CD4-positive, alpha-beta T cell treated with Interferon gamma for 1 hour (primary cell): ENCODE results near the gene YY1.
"Not testable (repeated sequence)": the region's sequence is repeated elsewhere in the genome, so short reads cannot be mapped to it uniquely, and the experiment has no call there.

ENCODE experiments used
- DNase-seq: peaks from one replicate; pipeline ENCODE4 v3.0.0-alpha.2; 2020

YY1 gene

GRCh38 chr14:100297320-100298300 is 58.7 kb downstream of the YY1 start:
- peak; percentile 61 for DNase-seq

- no peak for DNase-seq
These were observed 59.8 kb downstream of the YY1 start for GRCh38 chr14:100298551-100299237.

- no peak for DNase-seq
These were observed 60.3 kb downstream of the YY1 start for GRCh38 chr14:100299238-100299560.

- no peak for DNase-seq
These were observed 63.7 kb downstream of the YY1 start for GRCh38 chr14:100302616-100303015.

GRCh38 chr14:100303179-100303578 is 64.2 kb downstream of the YY1 start:
- DNase-seq: no peak

- DNase-seq: no peak
These were observed 65.0 kb downstream of the YY1 start for GRCh38 chr14:100303925-100304324.

- DNase-seq: no peak
These were observed 65.9 kb downstream of the YY1 start for GRCh38 chr14:100304825-100305323.

- DNase-seq: no peak
These were observed 66.6 kb downstream of the YY1 start for GRCh38 chr14:100305324-100306100.

- peak; percentile 76 for DNase-seq
These were observed 67.4 kb downstream of the YY1 start, which contains the start of gene SLC25A29 for GRCh38 chr14:100306101-100306997. Gene SLC25A29 (minus strand): TSS chr14:100306444. CDS start chr14:100306232, 212 bp downstream.

- no peak for DNase-seq
These were observed 68.2 kb downstream of the YY1 start for GRCh38 chr14:100306998-100307765.

GRCh38 chr14:100307766-100308426 is 69.0 kb downstream of the YY1 start:
- DNase-seq: no peak

- DNase-seq: not testable (repeated sequence)
These were observed 69.5 kb downstream of the YY1 start for GRCh38 chr14:100308427-100308792.

GRCh38 chr14:100309028-100309737 is 70.2 kb downstream of the YY1 start:
- DNase-seq: no peak

GRCh38 chr14:100312110-100312876 is 73.3 kb downstream of the YY1 start:
- DNase-seq: not testable (repeated sequence)

GRCh38 chr14:100312877-100313400 is 74.0 kb downstream of the YY1 start:
- DNase-seq: no peak

- DNase-seq: no peak
These were observed 74.7 kb downstream of the YY1 start for GRCh38 chr14:100313464-100314230.

- no peak for DNase-seq
These were observed 75.8 kb downstream of the YY1 start for GRCh38 chr14:100314724-100315123.

GRCh38 chr14:100317389-100317788 is 78.4 kb downstream of the YY1 start:
- DNase-seq: no peak
